ENCODE results near the gene BEND7.

The BEND7 gene

GRCh38 chr10:13421382-13421917 lies 107.4 kb downstream of the BEND7 start:
- H3K4me3 ChIP-seq (ENCODE audit: low read depth, low read length) = no peak overlapping the region
- TF ChIP-seq, protein P1, sequence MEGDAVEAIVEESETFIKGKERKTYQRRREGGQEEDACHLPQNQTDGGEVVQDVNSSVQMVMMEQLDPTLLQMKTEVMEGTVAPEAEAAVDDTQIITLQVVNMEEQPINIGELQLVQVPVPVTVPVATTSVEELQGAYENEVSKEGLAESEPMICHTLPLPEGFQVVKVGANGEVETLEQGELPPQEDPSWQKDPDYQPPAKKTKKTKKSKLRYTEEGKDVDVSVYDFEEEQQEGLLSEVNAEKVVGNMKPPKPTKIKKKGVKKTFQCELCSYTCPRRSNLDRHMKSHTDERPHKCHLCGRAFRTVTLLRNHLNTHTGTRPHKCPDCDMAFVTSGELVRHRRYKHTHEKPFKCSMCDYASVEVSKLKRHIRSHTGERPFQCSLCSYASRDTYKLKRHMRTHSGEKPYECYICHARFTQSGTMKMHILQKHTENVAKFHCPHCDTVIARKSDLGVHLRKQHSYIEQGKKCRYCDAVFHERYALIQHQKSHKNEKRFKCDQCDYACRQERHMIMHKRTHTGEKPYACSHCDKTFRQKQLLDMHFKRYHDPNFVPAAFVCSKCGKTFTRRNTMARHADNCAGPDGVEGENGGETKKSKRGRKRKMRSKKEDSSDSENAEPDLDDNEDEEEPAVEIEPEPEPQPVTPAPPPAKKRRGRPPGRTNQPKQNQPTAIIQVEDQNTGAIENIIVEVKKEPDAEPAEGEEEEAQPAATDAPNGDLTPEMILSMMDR (IDR thresholded peaks at IDR 0.05; ENCODE audit: low read depth, low read length) = no peak

GRCh38 chr10:13420532-13421307 lies 108.1 kb downstream of the BEND7 start:
- H3K4me3 ChIP-seq (ENCODE audit: low read depth, low read length) = no peak overlapping the region
- TF ChIP-seq, protein P1 (IDR thresholded peaks at IDR 0.05; ENCODE audit: low read depth, low read length) = no peak

DNA sequence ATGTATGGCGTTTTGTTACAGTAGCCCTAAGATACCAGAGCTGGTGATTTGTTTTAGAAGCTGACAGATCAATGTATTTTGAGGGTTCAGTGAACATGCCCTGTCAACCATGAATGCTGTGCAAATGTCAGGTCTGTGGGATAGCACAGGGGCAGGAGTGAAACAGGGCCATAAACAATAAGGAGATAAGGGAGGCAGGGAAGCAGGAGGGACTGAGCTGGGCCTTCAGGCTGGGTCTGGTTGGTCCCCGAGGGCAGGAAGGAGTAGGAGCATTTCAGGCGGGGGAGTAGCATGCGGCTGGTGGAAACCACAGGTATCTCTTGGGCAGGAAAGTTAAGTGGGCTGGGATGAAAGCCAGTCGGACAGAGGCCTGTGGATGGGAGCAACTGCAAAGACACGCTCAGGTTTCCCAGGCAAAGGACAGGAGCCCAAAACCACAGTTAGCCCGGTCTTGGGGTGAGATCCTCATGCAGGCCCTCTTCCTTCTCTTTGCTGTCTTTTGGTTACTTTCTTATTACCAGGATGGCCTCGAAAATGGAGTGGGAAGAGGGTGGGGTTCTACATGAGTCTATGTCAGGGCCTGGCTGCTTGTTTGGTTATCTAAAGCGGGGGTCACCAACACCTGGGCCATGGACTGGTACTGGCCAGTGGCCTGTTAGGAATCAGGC lies 111.2 kb downstream of the BEND7 start:
- H3K4me3 ChIP-seq (ENCODE audit: low read depth, low read length) = no peak overlapping the region
- TF ChIP-seq, protein P1 (IDR thresholded peaks at IDR 0.05; ENCODE audit: low read depth, low read length) = no peak

- no peak overlapping the region for H3K4me3 ChIP-seq (ENCODE audit: low read depth, low read length)
- TF ChIP-seq, protein P1 (IDR thresholded peaks at IDR 0.05; ENCODE audit: low read depth, low read length) = no peak
Observed at GRCh38 chr10:13416760-13417159, 112.1 kb downstream of the BEND7 start.

DNA sequence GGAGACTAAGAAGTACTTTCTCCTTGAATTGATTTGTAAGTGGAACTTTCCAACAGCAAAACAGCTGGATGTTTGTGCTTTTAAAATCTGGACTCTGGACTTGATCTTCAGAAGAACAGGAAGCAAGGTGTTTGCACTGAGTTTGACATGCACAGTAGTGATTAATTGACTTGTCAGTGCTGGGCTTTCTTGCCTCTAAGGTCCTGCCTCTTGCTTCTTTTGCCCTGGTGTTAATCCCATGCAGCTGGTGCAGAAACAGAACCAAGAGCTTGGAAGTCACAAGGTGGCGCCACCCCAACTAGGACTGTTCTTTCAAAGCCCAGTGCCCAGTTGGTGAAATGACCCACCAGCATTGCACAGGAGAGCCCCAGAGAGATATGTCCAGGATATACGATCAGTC lies 114.0 kb downstream of the BEND7 start:
- TF ChIP-seq, protein P1 (IDR thresholded peaks at IDR 0.05; ENCODE audit: low read depth, low read length) = peak; percentile 44

DNA sequence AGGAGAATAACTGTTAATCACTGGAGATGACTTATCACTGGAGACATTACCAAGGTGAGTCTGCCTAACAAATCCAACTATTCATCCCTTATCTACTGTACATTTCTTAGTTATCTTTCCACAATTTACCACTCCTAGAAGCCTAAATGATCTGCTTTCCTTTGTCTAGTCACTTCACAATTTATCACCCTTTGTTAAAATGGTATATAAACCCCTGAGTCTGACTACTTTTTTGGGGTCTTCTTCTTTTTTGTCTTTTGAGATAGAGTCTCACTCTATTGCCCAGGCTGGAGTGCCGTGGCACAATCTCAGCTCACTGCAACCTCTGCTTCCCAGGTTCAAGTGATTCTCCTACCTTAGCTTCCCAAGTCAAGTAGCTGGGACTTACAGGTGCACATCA lies 114.7 kb downstream of the BEND7 start:
- TF ChIP-seq, protein P1 (IDR thresholded peaks at IDR 0.05; ENCODE audit: low read depth, low read length) = no peak
- no peak overlapping the region for H3K4me3 ChIP-seq (ENCODE audit: low read depth, low read length)

More for the DNA sequence above, 114.0 kb downstream of the BEND7 start:
- no peak overlapping the region for H3K4me3 ChIP-seq (ENCODE audit: low read depth, low read length)

- TF ChIP-seq, protein P1 (IDR thresholded peaks at IDR 0.05; ENCODE audit: low read depth, low read length) = no peak
- no peak overlapping the region for H3K4me3 ChIP-seq (ENCODE audit: low read depth, low read length)
Observed at GRCh38 chr10:13412894-13413293, 115.9 kb downstream of the BEND7 start.

Measured in WI38 (cell line).